Thyroid gland (tissue), 4 donors: ENCODE measurements around the gene RAB11FIP3.
A peak's percentile ranks its signal among the peaks of the same experiment; 100 is the strongest.

Experiments used
- POLR2A ChIP-seq, 2 donors: fragments of 450-650 bp; IDR thresholded peaks; one replicate each; pipeline ENCODE4 v1.6.1; 2017; ENCODE audit warnings: antibody characterized with exemption in 2 of 2, mild to moderate bottlenecking in 2 of 2, moderate library complexity in 1 of 2
- TF ChIP-seq, protein P1 (sequence below), 6 experiments: fragments of 200-600 bp in 3 of 6; fragments of 450-650 bp in 3 of 6; sonication (generic) in 3 of 6; IDR thresholded peaks; one replicate each; pipeline ENCODE4 v1.5.1; 2016 to 2019; ENCODE audit warnings: antibody characterized with exemption in 6 of 6, mild to moderate bottlenecking in 2 of 6, inconsistent platforms in 1 of 6, moderate library complexity in 1 of 6

DNA sequence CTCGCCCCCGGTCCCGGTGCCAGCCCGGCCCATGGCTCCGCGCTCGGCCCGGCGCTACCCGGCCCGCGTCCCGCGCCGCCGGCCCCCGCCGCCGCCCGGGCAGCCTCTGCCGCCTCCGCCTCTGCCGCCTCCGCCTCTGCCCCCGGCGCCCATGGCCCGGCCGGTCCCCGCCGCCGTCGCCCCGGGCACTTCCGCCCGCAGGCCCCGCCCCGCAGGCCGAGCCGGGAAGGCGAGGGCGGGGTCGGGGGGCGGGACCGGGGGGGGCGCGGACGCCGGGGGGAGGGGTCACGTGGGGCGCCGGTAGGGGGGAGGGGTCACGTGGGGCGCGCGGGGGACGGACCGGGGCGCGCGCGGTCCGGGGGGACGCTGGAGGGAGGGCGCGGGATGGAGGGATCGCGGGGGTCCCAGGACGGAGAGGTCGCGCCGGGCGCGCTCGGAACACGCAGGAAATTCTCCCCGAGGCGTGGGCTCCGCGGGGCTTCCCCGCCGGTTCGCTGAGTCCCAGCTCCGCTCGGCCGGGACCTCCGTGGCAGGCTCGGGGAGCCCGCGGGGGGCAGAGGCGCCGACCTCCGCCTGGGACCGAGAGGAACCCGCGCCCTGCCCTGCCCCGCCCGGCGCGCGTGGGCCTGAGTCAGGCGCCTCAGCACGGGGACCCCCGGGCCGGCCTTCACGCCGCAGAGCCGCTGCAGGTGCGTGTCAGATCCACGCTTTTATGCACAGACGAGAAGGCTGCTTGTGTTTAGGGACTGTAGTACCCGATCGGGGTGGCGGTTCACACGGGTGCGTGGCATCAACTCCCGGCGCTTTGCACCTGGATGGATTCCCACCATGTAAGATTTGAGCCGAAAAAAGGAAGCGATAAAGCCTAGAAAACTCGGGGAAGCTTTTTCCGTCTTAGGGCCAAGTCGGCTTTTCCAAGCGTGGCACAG is 43.4 kb upstream of the RAB11FIP3 start, which contains the start of gene PGAP6:
- TF ChIP-seq, protein P1, sequence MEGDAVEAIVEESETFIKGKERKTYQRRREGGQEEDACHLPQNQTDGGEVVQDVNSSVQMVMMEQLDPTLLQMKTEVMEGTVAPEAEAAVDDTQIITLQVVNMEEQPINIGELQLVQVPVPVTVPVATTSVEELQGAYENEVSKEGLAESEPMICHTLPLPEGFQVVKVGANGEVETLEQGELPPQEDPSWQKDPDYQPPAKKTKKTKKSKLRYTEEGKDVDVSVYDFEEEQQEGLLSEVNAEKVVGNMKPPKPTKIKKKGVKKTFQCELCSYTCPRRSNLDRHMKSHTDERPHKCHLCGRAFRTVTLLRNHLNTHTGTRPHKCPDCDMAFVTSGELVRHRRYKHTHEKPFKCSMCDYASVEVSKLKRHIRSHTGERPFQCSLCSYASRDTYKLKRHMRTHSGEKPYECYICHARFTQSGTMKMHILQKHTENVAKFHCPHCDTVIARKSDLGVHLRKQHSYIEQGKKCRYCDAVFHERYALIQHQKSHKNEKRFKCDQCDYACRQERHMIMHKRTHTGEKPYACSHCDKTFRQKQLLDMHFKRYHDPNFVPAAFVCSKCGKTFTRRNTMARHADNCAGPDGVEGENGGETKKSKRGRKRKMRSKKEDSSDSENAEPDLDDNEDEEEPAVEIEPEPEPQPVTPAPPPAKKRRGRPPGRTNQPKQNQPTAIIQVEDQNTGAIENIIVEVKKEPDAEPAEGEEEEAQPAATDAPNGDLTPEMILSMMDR (IDR thresholded peaks at IDR 0.05) = no peak
- peak in 1 of 2 donors; percentile 54 for TF ChIP-seq POLR2A (IDR thresholded peaks at IDR 0.05)
